ENCODE results near the gene ARHGEF10L. TPM values are rescaled to one million over a fixed set of nuclear protein-coding genes. Genes with fewer than 3 reads are reported as not detected.
"Not testable (repeated sequence)": the region's sequence is repeated elsewhere in the genome, so short reads cannot be mapped to it uniquely, and the experiment has no call there.

The ARHGEF10L gene
- total and polyA plus RNA-seq, 4 donors: 20.7 to 61.0 (median 42.1) TPM

DNA sequence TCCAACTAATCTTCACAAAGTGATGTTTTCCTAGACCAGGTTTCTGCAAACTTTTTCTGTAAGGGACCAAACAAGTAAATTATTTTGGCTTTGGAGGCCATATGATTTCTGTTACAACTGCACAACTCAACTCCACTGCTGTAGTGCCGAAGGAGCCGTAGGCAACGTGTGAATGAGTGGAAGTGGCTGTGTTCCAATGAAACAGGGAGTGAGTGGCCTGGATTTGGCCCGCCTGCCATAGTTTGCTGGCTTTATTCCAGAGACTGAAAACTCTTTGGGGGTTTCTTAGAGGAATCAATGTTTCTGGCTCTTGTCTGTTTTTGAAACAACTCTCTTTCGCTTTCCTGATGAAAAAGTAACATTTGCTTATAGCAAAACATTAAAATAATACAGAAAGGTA, 203.1 kb downstream of the ARHGEF10L start:
- WGBS (ENCODE audit: insufficient coverage): 6% methylated on average over 2 of the region's 5 CpGs
- peak; percentile 31 to 92 (median 57) for DNase-seq (ENCODE audit: low read depth in 4 of 6, low spot score in 6 of 6)
- Histone ChIP-seq H3K4me1 (ENCODE audit: control insufficient read depth, insufficient read depth, low read length) (peaks cover 44% of the 10 kb centered on the region), H3K27me3 (ENCODE audit: control insufficient read depth, insufficient read depth, low read length) (peaks cover 2% of the 10 kb centered on the region), H3K9me3 (ENCODE audit: control insufficient read depth, insufficient read depth, low read length) (no peaks in the 10 kb centered on the region), H3K27ac (ENCODE audit: low read depth, low read length) (no peak overlapping the region), H3K36me3 (ENCODE audit: control insufficient read depth, insufficient read depth, low read length) (no peaks in the 10 kb centered on the region), H3K4me3 (ENCODE audit: low read depth, low read length) (no peak overlapping the region)

- 40% methylated on average over 7 of the region's 11 CpGs for WGBS (ENCODE audit: insufficient coverage)
- no peak overlapping the region for H3K27ac ChIP-seq (ENCODE audit: low read depth, low read length)
Observed at GRCh38 chr1:17743008-17743647, 203.6 kb downstream of the ARHGEF10L start.

GRCh38 chr1:17743925-17744324, 204.4 kb downstream of the ARHGEF10L start:
- H3K4me1 ChIP-seq (ENCODE audit: control insufficient read depth, insufficient read depth, low read length): peaks cover 40% of the 10 kb centered on the region
- DNase-seq (ENCODE audit: low read depth in 4 of 6, low spot score in 6 of 6): no peak
- H3K27me3 ChIP-seq (ENCODE audit: control insufficient read depth, insufficient read depth, low read length): peaks cover 2% of the 10 kb centered on the region
- H3K4me3 ChIP-seq (ENCODE audit: low read depth, low read length): no peak overlapping the region
- H3K9me3 ChIP-seq (ENCODE audit: control insufficient read depth, insufficient read depth, low read length): no peaks in the 10 kb centered on the region
- 95% methylated on average over 2 of the region's 3 CpGs for WGBS (ENCODE audit: insufficient coverage)
- H3K36me3 ChIP-seq (ENCODE audit: control insufficient read depth, insufficient read depth, low read length): no peaks in the 10 kb centered on the region
- no peak overlapping the region for H3K27ac ChIP-seq (ENCODE audit: low read depth, low read length)

More at GRCh38 chr1:17743008-17743647, 203.6 kb downstream of the ARHGEF10L start:
- Histone ChIP-seq H3K4me1 (ENCODE audit: control insufficient read depth, insufficient read depth, low read length) (peaks cover 40% of the 10 kb centered on the region), H3K9me3 (ENCODE audit: control insufficient read depth, insufficient read depth, low read length) (no peaks in the 10 kb centered on the region), H3K27me3 (ENCODE audit: control insufficient read depth, insufficient read depth, low read length) (peaks cover 2% of the 10 kb centered on the region), H3K4me3 (ENCODE audit: low read depth, low read length) (no peak overlapping the region), H3K36me3 (ENCODE audit: control insufficient read depth, insufficient read depth, low read length) (no peaks in the 10 kb centered on the region)
- DNase-seq (ENCODE audit: low read depth in 4 of 6, low spot score in 6 of 6): no peak

- DNase-seq (ENCODE audit: low read depth in 4 of 6, low spot score in 6 of 6): no peak
- peaks cover 35% of the 10 kb centered on the region for H3K4me1 ChIP-seq (ENCODE audit: control insufficient read depth, insufficient read depth, low read length)
- peaks cover 2% of the 10 kb centered on the region for H3K27me3 ChIP-seq (ENCODE audit: control insufficient read depth, insufficient read depth, low read length)
- no peaks in the 10 kb centered on the region for H3K36me3 ChIP-seq (ENCODE audit: control insufficient read depth, insufficient read depth, low read length)
- WGBS (ENCODE audit: insufficient coverage): 53% methylated on average over 10 of the region's 11 CpGs
- no peak overlapping the region for H3K4me3 ChIP-seq (ENCODE audit: low read depth, low read length)
- H3K27ac ChIP-seq (ENCODE audit: low read depth, low read length): no peak overlapping the region
- no peaks in the 10 kb centered on the region for H3K9me3 ChIP-seq (ENCODE audit: control insufficient read depth, insufficient read depth, low read length)
Observed at GRCh38 chr1:17744666-17745478, 205.4 kb downstream of the ARHGEF10L start.

DNA sequence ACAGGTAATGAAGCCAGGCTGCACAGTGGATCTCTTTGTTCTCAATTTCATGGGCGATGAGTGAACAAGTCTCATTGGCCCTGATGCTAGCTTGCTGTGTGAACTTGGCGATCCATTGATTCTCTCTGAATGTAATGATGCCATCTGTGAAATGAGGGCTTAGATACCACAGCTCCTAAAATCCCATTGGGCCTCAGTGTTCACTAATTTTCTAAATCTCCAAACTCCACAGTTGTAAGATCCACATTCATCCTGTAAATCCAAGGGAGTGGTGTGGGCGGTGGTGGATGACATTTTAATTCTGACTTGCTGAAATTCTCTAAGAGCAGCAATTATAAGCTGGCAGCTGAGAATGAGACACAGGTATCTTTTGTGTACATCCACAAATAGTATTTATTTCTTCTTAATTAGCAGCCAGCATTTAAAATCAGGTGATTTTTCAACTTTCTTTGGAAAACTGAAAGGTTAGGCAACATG, 206.0 kb downstream of the ARHGEF10L start:
- Histone ChIP-seq H3K9me3 (ENCODE audit: control insufficient read depth, insufficient read depth, low read length) (no peaks in the 10 kb centered on the region), H3K27me3 (ENCODE audit: control insufficient read depth, insufficient read depth, low read length) (peaks cover 2% of the 10 kb centered on the region), H3K36me3 (ENCODE audit: control insufficient read depth, insufficient read depth, low read length) (no peaks in the 10 kb centered on the region), H3K4me1 (ENCODE audit: control insufficient read depth, insufficient read depth, low read length) (peaks cover 40% of the 10 kb centered on the region), H3K4me3 (ENCODE audit: low read depth, low read length) (no peak overlapping the region), H3K27ac (ENCODE audit: low read depth, low read length) (no peak overlapping the region)
- 38% methylated on average over 1 of the region's 3 CpGs for WGBS (ENCODE audit: insufficient coverage)
- peak in 2 of 6 donors; percentile 61 to 68 for DNase-seq (ENCODE audit: low read depth in 4 of 6, low spot score in 6 of 6)

- H3K27me3 ChIP-seq (ENCODE audit: control insufficient read depth, insufficient read depth, low read length); H3K9me3 ChIP-seq (ENCODE audit: control insufficient read depth, insufficient read depth, low read length); DNase-seq (ENCODE audit: low read depth in 4 of 6, low spot score in 6 of 6); H3K4me3 ChIP-seq (ENCODE audit: low read depth, low read length); H3K36me3 ChIP-seq (ENCODE audit: control insufficient read depth, insufficient read depth, low read length); H3K27ac ChIP-seq (ENCODE audit: low read depth, low read length): not testable (repeated sequence)
- no CpG with 5 or more reads among the region's 2 CpGs for WGBS (ENCODE audit: insufficient coverage)
- peaks cover 45% of the 10 kb centered on the region for H3K4me1 ChIP-seq (ENCODE audit: control insufficient read depth, insufficient read depth, low read length)
Observed at GRCh38 chr1:17746281-17746680, 206.8 kb downstream of the ARHGEF10L start.

- Histone ChIP-seq H3K9me3 (ENCODE audit: control insufficient read depth, insufficient read depth, low read length) (no peaks in the 10 kb centered on the region), H3K36me3 (ENCODE audit: control insufficient read depth, insufficient read depth, low read length) (no peaks in the 10 kb centered on the region), H3K27ac (ENCODE audit: low read depth, low read length) (no peak overlapping the region), H3K4me1 (ENCODE audit: control insufficient read depth, insufficient read depth, low read length) (peaks cover 39% of the 10 kb centered on the region), H3K4me3 (ENCODE audit: low read depth, low read length) (no peak overlapping the region), H3K27me3 (ENCODE audit: control insufficient read depth, insufficient read depth, low read length) (no peaks in the 10 kb centered on the region)
- WGBS (ENCODE audit: insufficient coverage): no CpG with 5 or more reads among the region's 2 CpGs
- no peak for DNase-seq (ENCODE audit: low read depth in 4 of 6, low spot score in 6 of 6)
Observed at GRCh38 chr1:17746920-17747319, 207.4 kb downstream of the ARHGEF10L start.

Other genes starting within 250 kb of the ARHGEF10L start
- 10 to 100 TPM in 1 of 2 donors, under 1 TPM in 1; 0.11 to 11.2 TPM for gene PADI4, start 231.5 kb upstream of the ARHGEF10L start, total RNA-seq
- under 1 TPM in 1 of 2 donors, not detected in 1; 0.89 TPM for gene PADI4, start 231.5 kb upstream of the ARHGEF10L start, polyA plus RNA-seq (ENCODE audit: insufficient read length in 2 of 2)
- not detected for gene PADI6, start 167.5 kb upstream of the ARHGEF10L start, total RNA-seq
- gene PADI6, start 167.5 kb upstream of the ARHGEF10L start, polyA plus RNA-seq (ENCODE audit: insufficient read length in 2 of 2): not detected
- 10 to 100 TPM; 25.8 to 37.5 TPM for gene RCC2, start 100.0 kb upstream of the ARHGEF10L start, total RNA-seq
- 10 to 100 TPM; 56.1 to 58.1 TPM for gene RCC2, start 100.0 kb upstream of the ARHGEF10L start, polyA plus RNA-seq (ENCODE audit: insufficient read length in 2 of 2)
- gene ACTL8, start 215.6 kb downstream of the ARHGEF10L start, total RNA-seq: not detected
- gene ACTL8, start 215.6 kb downstream of the ARHGEF10L start, polyA plus RNA-seq (ENCODE audit: insufficient read length in 2 of 2): under 1 TPM in 1 of 2 donors, not detected in 1; 0.23 TPM